Glutamatergic neuron (in vitro differentiated cells): ENCODE measurements around the gene NYAP1. TPM values are rescaled to one million over a fixed set of nuclear protein-coding genes. Genes with fewer than 3 reads are reported as not detected.

ENCODE experiments used
- DNase-seq: peaks from one replicate; pipeline ENCODE4 v3.0.0; 2022
- H3K27ac Mint-ChIP-seq: one replicate; pipeline ENCODE4 v1.8.0; 2020; ENCODE audit warnings: mild to moderate bottlenecking, mixed read lengths, inconsistent platforms; ENCODE audit not compliant: unreplicated experiment
- H3K27me3 Mint-ChIP-seq: one replicate; pipeline ENCODE4 v1.8.0; 2020; ENCODE audit warnings: mild to moderate bottlenecking, moderate library complexity, mixed read lengths, inconsistent platforms; ENCODE audit not compliant: unreplicated experiment
- H3K36me3 Mint-ChIP-seq: one replicate; pipeline ENCODE4 v1.8.0; 2020; ENCODE audit warnings: mild to moderate bottlenecking, mixed read lengths, inconsistent platforms; ENCODE audit not compliant: unreplicated experiment
- H3K4me1 Mint-ChIP-seq: one replicate; pipeline ENCODE4 v1.8.0; 2020; ENCODE audit warnings: mild to moderate bottlenecking, low read depth, mixed read lengths, inconsistent platforms; ENCODE audit not compliant: unreplicated experiment
- H3K4me3 Mint-ChIP-seq: one replicate; pipeline ENCODE4 v1.8.0; 2020; ENCODE audit warnings: mild to moderate bottlenecking, mixed read lengths, inconsistent platforms; ENCODE audit not compliant: unreplicated experiment
- H3K9me3 Mint-ChIP-seq: one replicate; pipeline ENCODE4 v1.8.0; 2020; ENCODE audit warnings: mild to moderate bottlenecking, moderate library complexity, mixed read lengths, inconsistent platforms; ENCODE audit not compliant: unreplicated experiment
- total RNA-seq: library from RNA; stranded (reverse); fragmentation: NEBNext Ultra II Directional; extraction: Animal tissue kit (Norgen Biotek cat#: 25700); gene quantifications from one replicate; pipeline ENCODE4 v1.2.1, GENCODE V29; 2021; ENCODE audit not compliant: unreplicated experiment
- TF ChIP-seq, protein P1 (sequence below): fragments of 200-600 bp; sonication (generic); IDR thresholded peaks from one replicate; pipeline ENCODE4 v1.5.0; 2021; ENCODE audit not compliant: partially characterized antibody, unreplicated experiment

NYAP1 gene
- total RNA-seq, 1 donor from 2014 or later = 36.6 TPM

DNA sequence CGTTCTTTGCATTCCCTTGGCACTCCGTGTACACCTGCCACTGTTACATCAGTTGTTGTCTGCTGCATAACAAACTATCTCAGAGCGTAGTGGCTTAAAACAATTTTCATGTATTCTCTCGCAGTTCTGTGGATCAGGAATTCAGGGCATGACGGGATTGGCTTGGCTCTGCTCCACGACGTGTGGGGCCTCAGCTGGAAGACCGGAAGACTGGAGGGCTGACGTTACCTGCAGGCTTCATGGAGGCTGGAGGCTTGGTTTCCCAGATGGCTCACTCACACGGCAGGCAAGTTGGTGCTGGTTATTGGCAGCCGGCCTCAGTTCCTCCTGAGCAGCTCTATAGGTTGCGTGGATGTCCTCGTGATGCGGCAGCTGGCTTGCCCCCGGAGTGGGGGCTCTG, 25.5 kb downstream of the NYAP1 start:
- no peak overlapping the region for H3K27ac Mint-ChIP-seq
- no peak for DNase-seq
- H3K4me1 Mint-ChIP-seq = no peaks in the 10 kb centered on the region
- no peaks in the 10 kb centered on the region for H3K27me3 Mint-ChIP-seq
- H3K36me3 Mint-ChIP-seq = no peaks in the 10 kb centered on the region
- H3K4me3 Mint-ChIP-seq = no peak overlapping the region
- no peaks in the 10 kb centered on the region for H3K9me3 Mint-ChIP-seq
- TF ChIP-seq, protein P1, sequence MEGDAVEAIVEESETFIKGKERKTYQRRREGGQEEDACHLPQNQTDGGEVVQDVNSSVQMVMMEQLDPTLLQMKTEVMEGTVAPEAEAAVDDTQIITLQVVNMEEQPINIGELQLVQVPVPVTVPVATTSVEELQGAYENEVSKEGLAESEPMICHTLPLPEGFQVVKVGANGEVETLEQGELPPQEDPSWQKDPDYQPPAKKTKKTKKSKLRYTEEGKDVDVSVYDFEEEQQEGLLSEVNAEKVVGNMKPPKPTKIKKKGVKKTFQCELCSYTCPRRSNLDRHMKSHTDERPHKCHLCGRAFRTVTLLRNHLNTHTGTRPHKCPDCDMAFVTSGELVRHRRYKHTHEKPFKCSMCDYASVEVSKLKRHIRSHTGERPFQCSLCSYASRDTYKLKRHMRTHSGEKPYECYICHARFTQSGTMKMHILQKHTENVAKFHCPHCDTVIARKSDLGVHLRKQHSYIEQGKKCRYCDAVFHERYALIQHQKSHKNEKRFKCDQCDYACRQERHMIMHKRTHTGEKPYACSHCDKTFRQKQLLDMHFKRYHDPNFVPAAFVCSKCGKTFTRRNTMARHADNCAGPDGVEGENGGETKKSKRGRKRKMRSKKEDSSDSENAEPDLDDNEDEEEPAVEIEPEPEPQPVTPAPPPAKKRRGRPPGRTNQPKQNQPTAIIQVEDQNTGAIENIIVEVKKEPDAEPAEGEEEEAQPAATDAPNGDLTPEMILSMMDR = no peak

DNA sequence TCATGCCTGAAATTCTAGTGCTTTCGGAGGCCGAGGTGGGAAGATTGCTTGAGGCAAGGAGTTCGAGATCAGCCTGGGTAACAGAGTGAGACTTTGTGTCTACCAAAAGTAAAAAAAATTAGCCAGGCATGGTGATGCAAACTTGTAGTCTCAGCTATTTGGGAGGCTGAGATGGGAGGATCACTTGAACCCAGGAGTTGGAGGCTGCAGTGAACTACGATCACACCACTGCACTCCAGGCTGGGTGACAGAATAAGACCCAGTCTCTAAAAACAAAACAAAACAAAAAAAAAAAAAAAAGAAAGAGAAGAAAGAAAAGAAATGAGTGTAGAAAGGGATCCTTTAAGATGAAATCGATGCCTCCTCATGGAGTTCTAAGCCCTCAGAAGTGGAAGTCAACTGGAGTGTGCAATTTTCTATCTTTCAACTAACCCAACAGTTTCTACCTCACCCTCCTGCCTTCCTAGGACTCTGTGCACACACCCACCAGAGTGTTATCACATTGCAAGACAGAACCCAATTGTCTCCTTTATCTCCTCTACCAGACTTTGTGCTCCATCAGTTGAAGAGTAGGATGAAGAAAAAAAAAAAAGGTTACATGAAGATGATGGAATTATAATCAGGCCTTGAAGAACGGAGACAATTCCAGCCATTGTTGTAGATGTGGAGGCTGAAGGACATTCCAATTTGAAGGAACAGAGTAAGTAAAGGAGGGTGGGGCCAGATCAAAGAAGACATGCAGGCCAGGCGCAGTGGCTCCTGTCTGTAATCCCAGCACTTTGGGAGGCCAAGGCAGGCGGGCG, 26.9 kb downstream of the NYAP1 start:
- TF ChIP-seq, protein P1 = no peak
- H3K9me3 Mint-ChIP-seq = no peaks in the 10 kb centered on the region
- no peaks in the 10 kb centered on the region for H3K4me1 Mint-ChIP-seq

DNA sequence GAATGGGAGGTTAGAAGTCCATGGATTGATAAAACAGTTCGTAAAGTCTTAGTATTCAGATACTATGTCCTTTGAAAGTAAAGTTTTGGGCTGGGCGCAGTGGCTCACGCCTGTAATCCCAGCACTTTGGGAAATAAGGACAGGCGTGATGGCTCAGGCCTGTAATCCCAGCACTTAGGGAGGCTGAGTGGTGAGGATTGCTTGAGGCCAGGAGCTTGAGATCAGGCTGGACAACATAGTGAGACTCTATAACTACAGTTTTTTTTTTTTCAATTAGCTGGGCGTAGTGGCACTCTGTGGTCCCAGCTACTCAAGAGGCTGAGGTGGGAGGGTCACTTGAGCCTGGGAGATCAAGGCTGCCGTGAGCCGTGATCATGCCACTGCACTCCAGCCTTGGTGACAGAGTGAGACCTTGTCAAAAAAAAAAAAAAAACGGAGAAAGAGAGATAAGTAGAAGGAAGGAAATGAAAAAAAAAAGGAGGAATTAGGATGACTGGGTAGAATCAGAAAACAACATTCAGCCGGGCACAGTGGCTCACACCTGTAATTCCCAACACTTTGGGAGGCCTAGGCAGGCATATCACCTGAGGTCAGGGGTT, 29.6 kb downstream of the NYAP1 start:
- H3K9me3 Mint-ChIP-seq = no peaks in the 10 kb centered on the region
- no peak for DNase-seq
- peaks cover 2% of the 10 kb centered on the region for H3K27me3 Mint-ChIP-seq
- TF ChIP-seq, protein P1 = no peak
- no peaks in the 10 kb centered on the region for H3K36me3 Mint-ChIP-seq
- H3K4me1 Mint-ChIP-seq = no peaks in the 10 kb centered on the region
- no peak overlapping the region for H3K27ac Mint-ChIP-seq
- no peak overlapping the region for H3K4me3 Mint-ChIP-seq

More for the DNA sequence above, 26.9 kb downstream of the NYAP1 start:
- H3K4me3 Mint-ChIP-seq = no peak overlapping the region
- no peak overlapping the region for H3K27ac Mint-ChIP-seq
- no peaks in the 10 kb centered on the region for H3K27me3 Mint-ChIP-seq
- no peaks in the 10 kb centered on the region for H3K36me3 Mint-ChIP-seq
- no peak for DNase-seq

DNA sequence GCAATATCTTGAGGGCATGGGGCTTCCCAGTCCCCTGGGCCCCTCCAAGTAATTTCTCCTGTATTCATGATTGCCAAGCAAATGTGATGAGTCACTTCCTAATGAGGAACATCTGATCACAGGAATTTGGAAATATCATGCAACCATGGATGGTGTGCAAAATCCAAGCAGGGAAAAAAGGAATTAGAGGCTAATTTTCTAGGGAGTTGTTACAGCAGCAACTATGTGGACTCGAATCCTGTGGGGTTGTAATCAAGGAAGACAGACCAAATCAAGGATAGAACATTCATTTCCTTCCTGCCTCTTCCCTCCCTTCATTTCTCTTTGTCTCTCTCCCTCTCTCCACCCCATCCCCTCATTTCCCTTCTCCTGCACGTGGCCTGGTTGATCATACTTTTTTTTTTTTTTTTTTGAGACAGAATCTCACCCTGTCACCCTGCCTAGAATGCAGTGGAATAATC, 31.4 kb downstream of the NYAP1 start:
- H3K9me3 Mint-ChIP-seq = no peaks in the 10 kb centered on the region
- no peaks in the 10 kb centered on the region for H3K4me1 Mint-ChIP-seq
- TF ChIP-seq, protein P1 = no peak
- no peak for DNase-seq
- H3K27ac Mint-ChIP-seq = no peak overlapping the region
- H3K4me3 Mint-ChIP-seq = no peak overlapping the region
- H3K36me3 Mint-ChIP-seq = no peaks in the 10 kb centered on the region
- H3K27me3 Mint-ChIP-seq = peaks cover 2% of the 10 kb centered on the region

DNA sequence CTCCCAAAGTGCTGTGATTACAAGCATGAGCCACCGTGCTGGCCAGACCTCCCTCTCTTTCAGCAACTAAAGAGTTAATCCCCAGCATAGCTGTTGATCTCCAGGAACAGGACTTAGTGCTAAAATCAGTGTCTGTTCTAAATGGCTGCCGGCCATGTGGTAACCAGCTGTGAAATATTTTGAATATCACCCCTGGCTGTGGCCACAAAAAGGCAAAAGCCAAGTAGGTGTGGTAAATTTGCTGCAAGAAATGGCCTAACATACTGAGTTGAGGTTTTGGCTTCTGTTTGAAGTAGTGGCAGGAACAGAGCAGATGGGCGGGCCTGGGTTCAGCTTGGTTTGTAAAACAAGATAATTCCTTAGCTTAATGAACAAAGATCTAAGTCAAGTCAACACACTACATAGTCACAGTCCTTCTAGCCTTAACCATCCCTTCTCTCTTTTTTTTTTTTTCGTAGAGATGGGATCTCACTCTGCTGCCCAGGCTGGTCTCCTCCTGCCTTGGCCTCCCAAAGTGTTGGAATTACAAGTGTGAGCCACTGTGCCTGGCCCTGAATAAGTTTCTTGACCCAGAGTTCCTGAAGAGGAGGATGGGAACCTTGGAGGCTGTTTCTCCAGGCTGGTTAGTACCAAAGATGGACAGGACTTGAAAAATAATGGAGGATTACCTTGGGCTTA, 32.5 kb downstream of the NYAP1 start:
- Mint-ChIP-seq H3K4me3 (no peak overlapping the region), H3K27ac (no peak overlapping the region), H3K4me1 (no peaks in the 10 kb centered on the region), H3K27me3 (peaks cover 2% of the 10 kb centered on the region), H3K9me3 (no peaks in the 10 kb centered on the region), H3K36me3 (no peaks in the 10 kb centered on the region)
- no peak for DNase-seq
- TF ChIP-seq, protein P1 = no peak
